Astrocyte (in vitro differentiated cells and primary cell): ENCODE data around the gene SMC1A. TPM values are rescaled to one million over a fixed set of nuclear protein-coding genes. Genes with fewer than 3 reads are reported as not detected.

Source experiments
- DNase-seq: peaks from one replicate; pipeline ENCODE4 v3.0.0-alpha.2; 2010; ENCODE audit warnings: low read depth
- FAIRE-seq: peaks from 2 replicates; lab custom pipeline; 2011; peaks lifted over from hg19 to GRCh38; lab: Jason Lieb, UNC
- H2AFZ ChIP-seq: 2 replicates; pipeline ENCODE4 v1.6.0; 2012; ENCODE audit warnings: low read depth, low read length, inconsistent platforms
- H3K27ac ChIP-seq: 2 replicates; pipeline ENCODE4 v1.5.1; 2011; ENCODE audit warnings: low read depth, low read length, inconsistent platforms
- H3K27me3 ChIP-seq: 2 replicates; pipeline ENCODE4 v1.6.0; 2011; ENCODE audit warnings: low read length, inconsistent platforms; ENCODE audit not compliant: insufficient read depth
- H3K36me3 ChIP-seq: 2 replicates; pipeline ENCODE4 v1.5.1; 2011; ENCODE audit warnings: low read length, inconsistent platforms; ENCODE audit not compliant: insufficient read depth
- H3K4me1 ChIP-seq: 2 replicates; pipeline ENCODE4 v1.5.1; 2011; ENCODE audit warnings: low read length, inconsistent platforms; ENCODE audit not compliant: insufficient read depth
- H3K4me2 ChIP-seq: 2 replicates; pipeline ENCODE4 v1.6.0; 2012; ENCODE audit warnings: low read length, inconsistent platforms
- H3K4me3 ChIP-seq: 2 replicates; pipeline ENCODE4 v1.5.1; 2011; ENCODE audit warnings: low read depth, mild to moderate bottlenecking, low read length, inconsistent platforms; ENCODE audit not compliant: insufficient read depth
- H3K79me2 ChIP-seq: 2 replicates; pipeline ENCODE4 v1.6.0; 2012; ENCODE audit warnings: mild to moderate bottlenecking, low read length, inconsistent platforms; ENCODE audit not compliant: insufficient read depth
- H3K9ac ChIP-seq: 2 replicates; pipeline ENCODE4 v1.6.0; 2012; ENCODE audit warnings: mild to moderate bottlenecking, low read length, inconsistent platforms
- H3K9me3 ChIP-seq: 2 replicates; pipeline ENCODE4 v1.5.1; 2012; ENCODE audit warnings: low read depth, mild to moderate bottlenecking, low read length, inconsistent platforms; ENCODE audit not compliant: insufficient read depth
- H4K20me1 ChIP-seq: 2 replicates; pipeline ENCODE4 v1.6.0; 2012; ENCODE audit warnings: low read length, inconsistent platforms; ENCODE audit not compliant: insufficient read depth
- H3K27ac Mint-ChIP-seq: one replicate; pipeline ENCODE4 v1.8.0; 2021; ENCODE audit warnings: mild to moderate bottlenecking, mixed read lengths; ENCODE audit not compliant: unreplicated experiment
- H3K27me3 Mint-ChIP-seq: one replicate; pipeline ENCODE4 v1.8.0; 2021; ENCODE audit warnings: low read depth, mixed read lengths; ENCODE audit not compliant: unreplicated experiment
- H3K36me3 Mint-ChIP-seq: one replicate; pipeline ENCODE4 v1.8.0; 2021; ENCODE audit warnings: low read depth, mixed read lengths; ENCODE audit not compliant: unreplicated experiment
- H3K4me1 Mint-ChIP-seq: one replicate; pipeline ENCODE4 v1.8.0; 2021; ENCODE audit warnings: low read depth, mixed read lengths; ENCODE audit not compliant: unreplicated experiment
- H3K4me3 Mint-ChIP-seq: one replicate; pipeline ENCODE4 v1.8.0; 2021; ENCODE audit warnings: mild to moderate bottlenecking, moderate library complexity, mixed read lengths; ENCODE audit not compliant: unreplicated experiment
- H3K9me3 Mint-ChIP-seq: one replicate; pipeline ENCODE4 v1.8.0; 2021; ENCODE audit warnings: mild to moderate bottlenecking, mixed read lengths; ENCODE audit not compliant: unreplicated experiment
- CTCF ChIP-seq: IDR thresholded peaks from 2 replicates; pipeline ENCODE4 v1.5.1; 2011; ENCODE audit warnings: low read depth, mild to moderate bottlenecking, inconsistent platforms, low read length, moderate library complexity; ENCODE audit not compliant: insufficient read depth
- EZH2 ChIP-seq: IDR thresholded peaks from 2 replicates; pipeline ENCODE4 v1.6.1; 2012; ENCODE audit warnings: mild to moderate bottlenecking, low read length, inconsistent platforms; ENCODE audit not compliant: insufficient read depth
- total RNA-seq: library from RNA; stranded (reverse); gene quantifications from 2 replicates; pipeline ENCODE4 v1.2.1, GENCODE V29; 2021

SMC1A gene
- total RNA-seq, 1 donor from 2014 or later = 31.9 TPM

- no peaks in the 10 kb centered on the region for H4K20me1 ChIP-seq
- FAIRE-seq = no peak
- Mint-ChIP-seq H3K4me1 (no peaks in the 10 kb centered on the region), H3K27ac (no peak overlapping the region), H3K9me3 (no peaks in the 10 kb centered on the region), H3K4me3 (no peak overlapping the region), H3K36me3 (no peaks in the 10 kb centered on the region), H3K27me3 (no peaks in the 10 kb centered on the region)
- no peaks in the 10 kb centered on the region for H3K9me3 ChIP-seq
- no peak overlapping the region for H3K9ac ChIP-seq
- H3K4me1 ChIP-seq = no peaks in the 10 kb centered on the region
- DNase-seq = no peak
- TF ChIP-seq EZH2 = no peak
- TF ChIP-seq CTCF = no peak
- H2AFZ ChIP-seq = no peak overlapping the region
- H3K27me3 ChIP-seq = no peaks in the 10 kb centered on the region
- no peak overlapping the region for H3K4me2 ChIP-seq
- H3K4me3 ChIP-seq = no peak overlapping the region
- no peaks in the 10 kb centered on the region for H3K36me3 ChIP-seq
- H3K79me2 ChIP-seq = no peaks in the 10 kb centered on the region
- H3K27ac ChIP-seq = no peak overlapping the region
Measured at GRCh38 chrX:53449632-53450031, 27.2 kb upstream of the SMC1A start.

DNA sequence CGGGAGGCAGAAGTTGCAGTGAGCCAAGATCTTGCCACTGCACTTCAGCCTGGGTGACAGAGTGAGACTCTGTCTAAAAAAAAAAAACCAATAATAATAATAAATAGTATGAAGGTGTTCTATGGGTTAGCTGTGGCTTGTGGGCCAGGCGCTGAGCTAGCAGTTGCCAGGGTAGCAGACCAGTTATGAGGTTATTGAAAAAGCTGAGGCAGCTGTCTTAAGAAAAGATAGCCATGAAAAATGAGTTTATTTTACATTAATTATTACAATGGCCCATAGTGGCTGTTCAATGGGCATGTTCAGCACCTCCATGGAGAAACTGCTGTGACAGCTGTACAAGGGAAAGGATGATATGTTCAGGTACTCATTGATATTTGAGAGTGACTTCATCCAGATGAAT, 25.0 kb upstream of the SMC1A start:
- H3K27ac Mint-ChIP-seq = no peak overlapping the region
- no peaks in the 10 kb centered on the region for H3K9me3 Mint-ChIP-seq
- H3K27me3 ChIP-seq = no peaks in the 10 kb centered on the region
- H3K9ac ChIP-seq = no peak overlapping the region
- no peaks in the 10 kb centered on the region for H3K4me1 Mint-ChIP-seq
- no peak overlapping the region for H3K27ac ChIP-seq
- no peaks in the 10 kb centered on the region for H3K79me2 ChIP-seq
- TF ChIP-seq CTCF (no peak), EZH2 (no peak)
- H3K36me3 Mint-ChIP-seq = no peaks in the 10 kb centered on the region
- H3K27me3 Mint-ChIP-seq = no peaks in the 10 kb centered on the region
- no peaks in the 10 kb centered on the region for H3K4me1 ChIP-seq
- no peaks in the 10 kb centered on the region for H3K36me3 ChIP-seq
- H3K9me3 ChIP-seq = no peaks in the 10 kb centered on the region
- H4K20me1 ChIP-seq = no peaks in the 10 kb centered on the region
- FAIRE-seq (no peak), DNase-seq (no peak)
- no peak overlapping the region for H3K4me3 ChIP-seq
- H3K4me3 Mint-ChIP-seq = no peak overlapping the region
- no peak overlapping the region for H3K4me2 ChIP-seq
- H2AFZ ChIP-seq = no peak overlapping the region

DNA sequence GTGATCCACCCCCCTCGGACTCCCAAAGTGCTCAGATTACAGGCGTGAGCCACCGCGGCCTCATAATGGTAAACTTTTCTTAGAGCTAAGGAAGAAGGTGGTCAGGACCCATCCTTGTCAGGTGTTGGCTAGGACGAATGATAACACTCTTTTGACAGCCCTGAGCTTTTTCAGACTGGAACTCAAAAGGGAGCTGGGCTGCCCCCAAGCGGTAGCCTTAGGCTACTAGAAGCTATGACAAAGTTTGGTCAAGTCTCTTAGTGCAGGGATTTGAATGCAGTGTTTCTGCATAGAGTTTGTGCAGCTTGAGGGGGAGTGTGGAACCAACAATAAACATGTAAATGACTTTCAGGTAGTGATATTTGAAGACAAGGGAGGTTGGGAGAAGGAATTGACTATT, 23.5 kb upstream of the SMC1A start:
- Histone ChIP-seq H4K20me1 (no peaks in the 10 kb centered on the region), H3K4me2 (no peak overlapping the region), H3K36me3 (no peaks in the 10 kb centered on the region), H3K4me1 (peaks cover 6% of the 10 kb centered on the region), H3K27ac (no peak overlapping the region), H3K79me2 (no peaks in the 10 kb centered on the region), H2AFZ (no peak overlapping the region), H3K9me3 (no peaks in the 10 kb centered on the region), H3K27me3 (no peaks in the 10 kb centered on the region), H3K4me3 (no peak overlapping the region), H3K9ac (no peak overlapping the region)
- H3K4me1 Mint-ChIP-seq = no peaks in the 10 kb centered on the region
- no peaks in the 10 kb centered on the region for H3K36me3 Mint-ChIP-seq
- TF ChIP-seq EZH2 (no peak), CTCF (peak; percentile 48)
- FAIRE-seq (peak; percentile 91), DNase-seq (no peak)
- no peaks in the 10 kb centered on the region for H3K27me3 Mint-ChIP-seq
- H3K9me3 Mint-ChIP-seq = no peaks in the 10 kb centered on the region
- no peak overlapping the region for H3K27ac Mint-ChIP-seq
- no peak overlapping the region for H3K4me3 Mint-ChIP-seq
